Peyer's patch (tissue), 4 donors: ENCODE data around the gene PBX2.

ENCODE experiments used
- CTCF ChIP-seq, 6 experiments: fragments of 450-650 bp in 4 of 6; fragments of 200-600 bp in 2 of 6; sonication (generic) in 1 of 6; IDR thresholded peaks; one replicate each; pipeline ENCODE4 v1.5.1; 2017 to 2019; ENCODE audit warnings: antibody characterized with exemption in 6 of 6, mild to moderate bottlenecking in 3 of 6, moderate library complexity in 1 of 6
- POLR2A ChIP-seq, 2 donors: fragments of 450-650 bp; IDR thresholded peaks; one replicate each; pipeline ENCODE4 v1.5.1; 2017; ENCODE audit warnings: antibody characterized with exemption in 2 of 2, mild to moderate bottlenecking in 2 of 2, moderate library complexity in 2 of 2

GRCh38 chr6:32167761-32168262, 22.2 kb downstream of the PBX2 start:
- no peak for TF ChIP-seq CTCF (IDR thresholded peaks at IDR 0.05)
- no peak for TF ChIP-seq POLR2A (IDR thresholded peaks at IDR 0.05)
